Hepatocyte (in vitro differentiated cells): ENCODE results near the gene BMP7. TPM values are rescaled to one million over a fixed set of nuclear protein-coding genes. Genes with fewer than 3 reads are reported as not detected.

Experiments
- DNase-seq: peaks from one replicate; pipeline ENCODE4 v3.0.0-alpha.2; 2016; ENCODE audit warnings: low spot score
- H2AFZ ChIP-seq: fragments of 200-600 bp; sonication (generic); 2 replicates; pipeline ENCODE4 v1.6.0; 2016; ENCODE audit warnings: antibody characterized with exemption, mild to moderate bottlenecking
- H3K27ac ChIP-seq: fragments of 200-600 bp; sonication (generic); 2 replicates; pipeline ENCODE4 v1.5.1; 2016; ENCODE audit warnings: mild to moderate bottlenecking
- H3K27me3 ChIP-seq: fragments of 200-600 bp; sonication (generic); 2 replicates; pipeline ENCODE4 v1.6.1; 2016
- H3K36me3 ChIP-seq: fragments of 200-600 bp; sonication (generic); replicated peaks from 2 replicates; pipeline ENCODE4 v1.5.1; 2016; ENCODE audit warnings: low read depth; ENCODE audit not compliant: insufficient read depth
- H3K4me1 ChIP-seq: fragments of 200-600 bp; sonication (generic); 2 replicates; pipeline ENCODE4 v1.5.1; 2016; ENCODE audit warnings: mild to moderate bottlenecking, moderate library complexity; ENCODE audit not compliant: insufficient read depth
- H3K4me2 ChIP-seq: fragments of 200-600 bp; sonication (generic); 2 replicates; pipeline ENCODE4 v1.6.0; 2016
- H3K4me3 ChIP-seq: fragments of 200-600 bp; sonication (generic); 2 replicates; pipeline ENCODE4 v1.5.1; 2016; ENCODE audit warnings: mild to moderate bottlenecking
- H3K79me2 ChIP-seq: fragments of 200-600 bp; sonication (generic); 2 replicates; pipeline ENCODE4 v1.6.0; 2017; ENCODE audit warnings: mild to moderate bottlenecking
- H3K9me2 ChIP-seq: fragments of 200-600 bp; sonication (generic); replicated peaks from 2 replicates; pipeline ENCODE4 v1.6.0; 2017; ENCODE audit warnings: mild to moderate bottlenecking; ENCODE audit not compliant: insufficient read depth
- H3K9me3 ChIP-seq: fragments of 200-600 bp; sonication (generic); 2 replicates; pipeline ENCODE4 v1.5.1; 2016; ENCODE audit warnings: low read depth, mild to moderate bottlenecking
- H4K20me1 ChIP-seq: fragments of 200-600 bp; sonication (generic); 2 replicates; pipeline ENCODE4 v1.6.0; 2016; ENCODE audit warnings: mild to moderate bottlenecking; ENCODE audit not compliant: insufficient read depth, poor library complexity, severe bottlenecking
- EZH2 ChIP-seq: fragments of 200-600 bp; sonication (generic); IDR thresholded peaks from 2 replicates; pipeline ENCODE4 v1.6.1; 2016; ENCODE audit warnings: antibody characterized with exemption, mild to moderate bottlenecking, borderline replicate concordance
- EZH2phosphoT487 ChIP-seq: fragments of 200-600 bp; sonication (generic); IDR thresholded peaks from one replicate; pipeline ENCODE4 v1.6.1; 2018; ENCODE audit warnings: antibody characterized with exemption, mild to moderate bottlenecking, low read depth, moderate library complexity; ENCODE audit not compliant: unreplicated experiment, severe bottlenecking
- WGBS: methylation state at CpG from one replicate; pipeline ENCODE4 v1.1.6; 2016; ENCODE audit warnings: low lambda C conversion rate; ENCODE audit errors: missing lambda C conversion rate; 5-methylcytosine and 5-hydroxymethylcytosine counted together
- polyA plus RNA-seq: library from polyadenylated mRNA; unstranded; fragments of >200 nt; fragmentation: Nextera tagmentation; extraction: Ambion mirVana; gene quantifications from 2 replicates; pipeline ENCODE4 v1.2.1, GENCODE V29; 2016
- total RNA-seq: library from RNA; depleted of rRNA; stranded (reverse); fragments of >200 nt; gene quantifications from 2 replicates; pipeline ENCODE4 v1.2.3, GENCODE V29; 2014
- TF ChIP-seq, protein P1 (sequence below): fragments of 200-600 bp; sonication (generic); IDR thresholded peaks from 2 replicates; pipeline ENCODE4 v1.5.1; 2016; ENCODE audit warnings: antibody characterized with exemption, mild to moderate bottlenecking; ENCODE audit not compliant: poor library complexity

Gene BMP7
- total and polyA plus RNA-seq, 2 experiments from 2014 or later: 9.1 to 14.8 TPM

DNA sequence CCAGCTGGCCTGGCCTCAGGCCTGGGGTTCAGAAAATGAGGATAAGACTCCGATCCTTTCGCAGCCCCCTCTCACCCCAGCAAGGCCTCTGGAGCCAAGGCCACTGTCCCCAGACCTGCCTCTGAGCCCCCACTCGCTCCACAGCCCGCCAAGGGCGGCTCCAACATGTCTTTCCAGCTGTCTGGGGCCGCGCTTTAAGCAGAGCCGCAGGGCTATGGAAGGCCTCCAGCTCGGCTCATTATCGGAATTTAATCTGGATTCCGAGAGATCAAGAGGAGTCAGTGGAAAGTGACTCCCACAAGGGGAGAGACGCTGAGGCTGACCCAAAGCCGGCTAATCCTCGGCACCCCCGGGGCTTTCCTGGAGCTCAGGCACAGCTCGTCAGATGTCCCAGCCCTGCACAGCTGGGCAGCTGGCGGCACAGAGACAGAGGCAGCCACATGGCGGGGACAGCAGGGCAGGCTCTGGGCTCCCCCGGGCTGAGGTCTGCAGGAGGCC is 41.8 kb downstream of the BMP7 start:
- no peaks in the 10 kb centered on the region for H3K27me3 ChIP-seq
- H3K4me1 ChIP-seq: peaks cover 13% of the 10 kb centered on the region
- H3K9me3 ChIP-seq: no peaks in the 10 kb centered on the region
- H3K4me3 ChIP-seq: no peak overlapping the region
- WGBS: 60% methylated on average over 19 of the region's 19 CpGs
- TF ChIP-seq EZH2 (no peak), EZH2phosphoT487 (no peak)
- TF ChIP-seq, protein P1, sequence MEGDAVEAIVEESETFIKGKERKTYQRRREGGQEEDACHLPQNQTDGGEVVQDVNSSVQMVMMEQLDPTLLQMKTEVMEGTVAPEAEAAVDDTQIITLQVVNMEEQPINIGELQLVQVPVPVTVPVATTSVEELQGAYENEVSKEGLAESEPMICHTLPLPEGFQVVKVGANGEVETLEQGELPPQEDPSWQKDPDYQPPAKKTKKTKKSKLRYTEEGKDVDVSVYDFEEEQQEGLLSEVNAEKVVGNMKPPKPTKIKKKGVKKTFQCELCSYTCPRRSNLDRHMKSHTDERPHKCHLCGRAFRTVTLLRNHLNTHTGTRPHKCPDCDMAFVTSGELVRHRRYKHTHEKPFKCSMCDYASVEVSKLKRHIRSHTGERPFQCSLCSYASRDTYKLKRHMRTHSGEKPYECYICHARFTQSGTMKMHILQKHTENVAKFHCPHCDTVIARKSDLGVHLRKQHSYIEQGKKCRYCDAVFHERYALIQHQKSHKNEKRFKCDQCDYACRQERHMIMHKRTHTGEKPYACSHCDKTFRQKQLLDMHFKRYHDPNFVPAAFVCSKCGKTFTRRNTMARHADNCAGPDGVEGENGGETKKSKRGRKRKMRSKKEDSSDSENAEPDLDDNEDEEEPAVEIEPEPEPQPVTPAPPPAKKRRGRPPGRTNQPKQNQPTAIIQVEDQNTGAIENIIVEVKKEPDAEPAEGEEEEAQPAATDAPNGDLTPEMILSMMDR: no peak
- no peak for DNase-seq
- H3K36me3 ChIP-seq: no peaks in the 10 kb centered on the region
- no peaks in the 10 kb centered on the region for H3K9me2 ChIP-seq
- H3K27ac ChIP-seq: peak overlapping the region; percentile 23
- H3K79me2 ChIP-seq: no peaks in the 10 kb centered on the region
- no peak overlapping the region for H3K4me2 ChIP-seq
- no peaks in the 10 kb centered on the region for H4K20me1 ChIP-seq
- no peak overlapping the region for H2AFZ ChIP-seq

DNA sequence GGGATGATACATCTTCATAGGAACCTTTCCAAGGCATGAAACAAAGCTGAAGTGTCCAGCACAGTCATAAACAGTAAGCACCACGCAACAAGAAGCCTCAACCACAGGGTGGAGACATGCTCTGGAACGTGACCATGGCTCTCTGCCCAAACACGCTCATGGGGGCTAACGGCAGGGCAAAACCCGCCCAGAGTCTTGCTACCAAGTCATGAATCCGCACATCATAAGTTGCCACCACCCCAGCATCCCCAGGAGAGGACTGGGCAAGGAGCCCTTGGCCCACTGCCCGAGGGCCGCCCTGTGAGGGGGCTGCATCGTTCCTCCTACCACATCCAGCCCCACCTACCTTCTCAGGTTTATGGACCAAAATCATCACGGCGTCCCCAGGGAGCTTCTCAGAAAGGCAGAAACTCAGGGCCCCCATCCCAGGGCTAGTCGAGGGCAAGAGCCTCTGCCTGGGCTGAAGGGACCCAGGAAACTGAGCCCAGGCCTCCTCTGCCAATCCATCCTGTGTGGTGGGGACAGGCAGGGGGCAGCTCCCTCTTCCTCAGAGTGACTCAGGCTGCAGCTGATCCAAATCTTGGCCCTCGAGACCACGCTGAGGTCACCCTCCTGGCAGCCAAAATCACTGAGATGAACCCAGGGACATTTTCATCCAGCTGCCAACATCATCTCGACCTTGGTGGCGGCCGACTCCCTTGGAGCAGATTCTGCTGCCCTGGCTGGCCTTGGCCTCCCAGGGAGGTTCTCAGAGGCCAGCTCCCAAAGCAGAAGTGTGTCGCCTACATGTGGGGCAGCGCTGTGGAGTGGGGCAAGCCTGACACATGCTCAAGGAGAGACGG is 42.6 kb downstream of the BMP7 start:
- Histone ChIP-seq H3K9me3 (no peaks in the 10 kb centered on the region), H4K20me1 (no peaks in the 10 kb centered on the region), H3K9me2 (no peaks in the 10 kb centered on the region), H3K79me2 (no peaks in the 10 kb centered on the region), H3K4me1 (peaks cover 13% of the 10 kb centered on the region), H3K36me3 (no peaks in the 10 kb centered on the region), H3K27ac (peak overlapping the region; percentile 23), H2AFZ (no peak overlapping the region), H3K4me3 (no peak overlapping the region), H3K27me3 (no peaks in the 10 kb centered on the region), H3K4me2 (no peak overlapping the region)
- 86% methylated on average over 20 of the region's 20 CpGs for WGBS
- TF ChIP-seq EZH2phosphoT487: no peak
- TF ChIP-seq, protein P1: peak; percentile 28
- no peak for DNase-seq

DNA sequence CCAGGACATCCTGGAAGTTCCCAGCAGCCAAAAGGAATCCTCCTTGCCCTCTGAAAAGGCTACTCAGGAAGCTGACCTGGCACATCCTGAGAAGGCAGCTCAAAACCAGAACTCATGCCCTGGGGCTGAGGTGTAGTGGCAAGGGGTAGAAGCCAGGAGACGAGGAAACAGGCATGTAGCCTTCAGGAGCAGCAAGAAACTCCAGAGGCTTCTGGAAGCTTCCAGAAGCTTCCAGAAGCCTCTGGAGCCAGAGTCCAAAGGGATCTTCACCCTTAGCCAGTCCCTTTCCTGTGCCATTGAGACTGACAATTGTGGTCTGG is 43.9 kb downstream of the BMP7 start:
- no peak overlapping the region for H3K4me2 ChIP-seq
- no peaks in the 10 kb centered on the region for H3K27me3 ChIP-seq
- no peak overlapping the region for H3K27ac ChIP-seq
- H3K4me1 ChIP-seq: peaks cover 13% of the 10 kb centered on the region
- no peak overlapping the region for H3K4me3 ChIP-seq
- H2AFZ ChIP-seq: no peak overlapping the region
- no peaks in the 10 kb centered on the region for H3K9me2 ChIP-seq
- H3K79me2 ChIP-seq: no peaks in the 10 kb centered on the region
- no peaks in the 10 kb centered on the region for H3K36me3 ChIP-seq
- H3K9me3 ChIP-seq: no peaks in the 10 kb centered on the region
- TF ChIP-seq, protein P1: no peak
- TF ChIP-seq EZH2phosphoT487: no peak
- no peak for TF ChIP-seq EZH2
- no peak for DNase-seq
- 96% methylated on average over 1 of the region's 1 CpG for WGBS
- H4K20me1 ChIP-seq: no peaks in the 10 kb centered on the region
